Activated naive CD4-positive, alpha-beta T cell treated with anti-CD3 and anti-CD28 coated beads, Interleukin-2, amount 50 U/mL, for 72 hours (primary cell): ENCODE data around the gene NCK2. TPM values are rescaled to one million over a fixed set of nuclear protein-coding genes. Genes with fewer than 3 reads are reported as not detected.
A peak's percentile ranks its signal among the peaks of the same experiment; 100 is the strongest.

Source experiments
- ATAC-seq, 2 donors: fragments of 150-1000 bp; cut with Tn5 transposase; 2 replicates each; pipeline ENCODE4 v1.10.0; 2021; ENCODE audit warnings: mild to moderate bottlenecking in 2 of 2, moderate library complexity in 2 of 2
- DNase-seq, 2 donors: peaks; one replicate each; pipeline ENCODE4 v3.0.0; 2021 to 2022; ENCODE audit warnings: low spot score in 2 of 2
- H3K27ac Mint-ChIP-seq, 2 donors: one replicate each; pipeline ENCODE4 v1.8.0; 2022; ENCODE audit warnings: mild to moderate bottlenecking in 2 of 2, mixed read lengths in 2 of 2
- H3K36me3 Mint-ChIP-seq, 2 donors: one replicate each; pipeline ENCODE4 v1.8.0; 2022; ENCODE audit warnings: mixed read lengths in 2 of 2
- H3K9me3 Mint-ChIP-seq, 2 donors: one replicate each; pipeline ENCODE4 v1.8.0; 2022; ENCODE audit warnings: mixed read lengths in 2 of 2
- total RNA-seq, 2 donors: library from RNA; stranded (reverse); gene quantifications; one replicate each; pipeline ENCODE4 v1.2.3, GENCODE V29; 2022

NCK2 gene
- total RNA-seq, 2 donors from 2014 or later: 89.3 to 98.5 TPM

- ATAC-seq: peak; percentile 79
- H3K36me3 Mint-ChIP-seq: peaks cover 22 to 51% of the 10 kb centered on the region in 2 donors
Measured at GRCh38 chr2:105802587-105802986, 57.9 kb downstream of the NCK2 start.

GRCh38 chr2:105803337-105803736 lies 58.6 kb downstream of the NCK2 start:
- ATAC-seq (peak; percentile 50 to 66), DNase-seq (no peak)
- H3K27ac Mint-ChIP-seq: peak overlapping the region; percentile 15 to 94
- no peaks in the 10 kb centered on the region for H3K9me3 Mint-ChIP-seq
- peaks cover 22 to 57% of the 10 kb centered on the region in 2 donors for H3K36me3 Mint-ChIP-seq

More at GRCh38 chr2:105802587-105802986, 57.9 kb downstream of the NCK2 start:
- Mint-ChIP-seq H3K9me3 (no peaks in the 10 kb centered on the region), H3K27ac (peak overlapping the region; percentile 15 to 94)
- DNase-seq: peak; percentile 69 to 73

GRCh38 chr2:105803773-105804172 lies 59.1 kb downstream of the NCK2 start:
- Mint-ChIP-seq H3K9me3 (no peaks in the 10 kb centered on the region), H3K36me3 (peaks cover 22 to 61% of the 10 kb centered on the region in 2 donors), H3K27ac (peak overlapping the region; percentile 15 to 94)
- ATAC-seq (no peak), DNase-seq (no peak)

- ATAC-seq: no peak
- Mint-ChIP-seq H3K27ac (peak overlapping the region; percentile 15 to 94), H3K9me3 (no peaks in the 10 kb centered on the region), H3K36me3 (peaks cover 24 to 63% of the 10 kb centered on the region in 2 donors)
- DNase-seq: no peak
Measured at GRCh38 chr2:105804266-105804665, 59.6 kb downstream of the NCK2 start.

- H3K27ac Mint-ChIP-seq: peak overlapping the region; percentile 60 to 92
- DNase-seq (no peak), ATAC-seq (no peak)
- peaks cover 14 to 45% of the 10 kb centered on the region in 2 donors for H3K36me3 Mint-ChIP-seq
- no peaks in the 10 kb centered on the region for H3K9me3 Mint-ChIP-seq
Measured at GRCh38 chr2:105806996-105807395, 62.3 kb downstream of the NCK2 start.

GRCh38 chr2:105808423-105809096 lies 63.8 kb downstream of the NCK2 start:
- peak overlapping the region; percentile 92 to 93 for H3K27ac Mint-ChIP-seq
- DNase-seq (no peak), ATAC-seq (no peak)
- H3K36me3 Mint-ChIP-seq: peaks cover 11 to 46% of the 10 kb centered on the region in 2 donors
- no peaks in the 10 kb centered on the region for H3K9me3 Mint-ChIP-seq

- Mint-ChIP-seq H3K9me3 (no peaks in the 10 kb centered on the region), H3K36me3 (peaks cover 12 to 46% of the 10 kb centered on the region in 2 donors), H3K27ac (peak overlapping the region; percentile 66 to 92)
- peak; percentile 85 to 89 for ATAC-seq
- peak in 1 of 2 donors; percentile 79 for DNase-seq
Measured at GRCh38 chr2:105809097-105809473, 64.4 kb downstream of the NCK2 start.

GRCh38 chr2:105809723-105810122 lies 65.0 kb downstream of the NCK2 start:
- ATAC-seq (no peak), DNase-seq (no peak)
- H3K27ac Mint-ChIP-seq: peak overlapping the region; percentile 66 to 92
- peaks cover 16 to 42% of the 10 kb centered on the region in 2 donors for H3K36me3 Mint-ChIP-seq
- no peaks in the 10 kb centered on the region for H3K9me3 Mint-ChIP-seq

GRCh38 chr2:105812180-105813044 lies 67.7 kb downstream of the NCK2 start:
- H3K27ac Mint-ChIP-seq: peak overlapping the region; percentile 22 to 67
- ATAC-seq: peak in 1 of 2 donors; percentile 52

GRCh38 chr2:105813045-105813315 lies 68.3 kb downstream of the NCK2 start:
- ATAC-seq (no peak), DNase-seq (no peak)
- Mint-ChIP-seq H3K36me3 (peaks cover 24 to 52% of the 10 kb centered on the region in 2 donors), H3K9me3 (no peaks in the 10 kb centered on the region), H3K27ac (peak overlapping the region; percentile 67 to 79)

More at GRCh38 chr2:105812180-105813044, 67.7 kb downstream of the NCK2 start:
- H3K36me3 Mint-ChIP-seq: peaks cover 24 to 49% of the 10 kb centered on the region in 2 donors
- no peak for DNase-seq
- H3K9me3 Mint-ChIP-seq: no peaks in the 10 kb centered on the region

- DNase-seq (no peak), ATAC-seq (no peak)
- peaks cover 24 to 49% of the 10 kb centered on the region in 2 donors for H3K36me3 Mint-ChIP-seq
- no peaks in the 10 kb centered on the region for H3K9me3 Mint-ChIP-seq
- H3K27ac Mint-ChIP-seq: peak overlapping the region; percentile 67 to 79
Measured at GRCh38 chr2:105813405-105813804, 68.7 kb downstream of the NCK2 start.

GRCh38 chr2:105814291-105814940 lies 69.7 kb downstream of the NCK2 start:
- Mint-ChIP-seq H3K27ac (peak overlapping the region; percentile 67 to 72), H3K36me3 (peaks cover 21 to 47% of the 10 kb centered on the region in 2 donors), H3K9me3 (no peaks in the 10 kb centered on the region)
- ATAC-seq (no peak), DNase-seq (no peak)

GRCh38 chr2:105815401-105815800 lies 70.7 kb downstream of the NCK2 start:
- no peak overlapping the region for H3K27ac Mint-ChIP-seq
- DNase-seq (no peak), ATAC-seq (no peak)
- no peaks in the 10 kb centered on the region for H3K9me3 Mint-ChIP-seq
- peaks cover 16 to 51% of the 10 kb centered on the region in 2 donors for H3K36me3 Mint-ChIP-seq

- Mint-ChIP-seq H3K27ac (peak overlapping the region; percentile 8 to 69), H3K9me3 (peaks cover 0 to 7% of the 10 kb centered on the region in 2 donors), H3K36me3 (peaks cover 30 to 69% of the 10 kb centered on the region in 2 donors)
Measured at GRCh38 chr2:105820151-105820550, 75.4 kb downstream of the NCK2 start.

GRCh38 chr2:105820691-105821090 lies 76.0 kb downstream of the NCK2 start:
- Mint-ChIP-seq H3K9me3 (peaks cover 0 to 10% of the 10 kb centered on the region in 2 donors), H3K27ac (peak overlapping the region; percentile 8 to 65), H3K36me3 (peaks cover 35 to 74% of the 10 kb centered on the region in 2 donors)
- ATAC-seq (peak in 1 of 2 donors; percentile 30), DNase-seq (no peak)

More at GRCh38 chr2:105820151-105820550, 75.4 kb downstream of the NCK2 start:
- no peak for ATAC-seq
- no peak for DNase-seq

- ATAC-seq (peak in 1 of 2 donors; percentile 24), DNase-seq (no peak)
- peaks cover 0 to 14% of the 10 kb centered on the region in 2 donors for H3K9me3 Mint-ChIP-seq
- H3K36me3 Mint-ChIP-seq: peaks cover 35 to 78% of the 10 kb centered on the region in 2 donors
- peak overlapping the region; percentile 40 to 86 for H3K27ac Mint-ChIP-seq
Measured at GRCh38 chr2:105821428-105822125, 76.9 kb downstream of the NCK2 start.
